H1 (cell line): ENCODE results near the gene DEK.

Experiments used
- CTCF ChIP-seq, 3 experiments: IDR thresholded peaks; 1 replicate in 2 of 3; 2 replicates in 1 of 3; pipeline versions ENCODE4 v1.5.1 to v1.6.1; 2011; ENCODE audit warnings: low read length in 3 of 3, mild to moderate bottlenecking in 3 of 3, inconsistent platforms in 2 of 3, low read depth in 1 of 3, moderate library complexity in 1 of 3; ENCODE audit not compliant: insufficient read depth in 1 of 3; ENCODE audit errors: control extremely low read depth in 1 of 3
- EP300 ChIP-seq, 2 experiments: IDR thresholded peaks; 1 replicate in 1 of 2; 2 replicates in 1 of 2; pipeline ENCODE4 v1.6.1; 2011 to 2012; ENCODE audit warnings: low read depth in 2 of 2, low read length in 2 of 2, mild to moderate bottlenecking in 2 of 2, borderline replicate concordance in 1 of 2, inconsistent platforms in 1 of 2, moderate library complexity in 1 of 2
- GTF2F1 ChIP-seq: IDR thresholded peaks from 2 replicates; pipeline ENCODE4 v1.6.1; 2012; ENCODE audit warnings: low read depth, low read length, improper control_type of control experiment, borderline replicate concordance

- no peak for TF ChIP-seq GTF2F1
- TF ChIP-seq EP300 (IDR thresholded peaks at IDR 0.05; ENCODE audit: borderline replicate concordance in 1 of 2, low read depth in 2 of 2, low read length in 2 of 2), result no peak
- no peak for TF ChIP-seq CTCF (IDR thresholded peaks at IDR 0.05; ENCODE audit: control extremely low read depth in 1 of 3, insufficient read depth in 1 of 3, low read depth in 1 of 3, low read length in 3 of 3)
Measured at GRCh38 chr6:18237167-18237566, 27.2 kb downstream of the DEK start.
